Inferior parietal cortex (tissue), 1 donor: Measurements from ENCODE around the gene EML2.

Source experiments
- DNase-seq: peaks from one replicate; pipeline ENCODE4 v3.0.0-alpha.2; 2016; ENCODE audit errors: extremely low spot score

The EML2 gene

GRCh38 chr19:45589768-45590167, 49.4 kb downstream of the EML2 start:
- DNase-seq = no peak

- no peak for DNase-seq
Observed at GRCh38 chr19:45587873-45588272, 51.3 kb downstream of the EML2 start.

GRCh38 chr19:45585158-45585577, 54.0 kb downstream of the EML2 start:
- no peak for DNase-seq

GRCh38 chr19:45584332-45585157, 54.7 kb downstream of the EML2 start, which contains the start of gene OPA3:
Gene OPA3 (minus strand): TSS chr19:45584802. CDS start chr19:45584764, 38 bp downstream.
- peak; percentile 99 for DNase-seq

GRCh38 chr19:45581576-45581975, 57.6 kb downstream of the EML2 start:
- DNase-seq = no peak

GRCh38 chr19:45578861-45579260, 60.3 kb downstream of the EML2 start:
- DNase-seq = peak; percentile 11

GRCh38 chr19:45577111-45577905, 61.9 kb downstream of the EML2 start:
- no peak for DNase-seq

GRCh38 chr19:45576682-45577081, 62.5 kb downstream of the EML2 start:
- no peak for DNase-seq

GRCh38 chr19:45575216-45575615, 64.0 kb downstream of the EML2 start:
- DNase-seq = no peak

GRCh38 chr19:45574526-45574925, 64.7 kb downstream of the EML2 start:
- no peak for DNase-seq

GRCh38 chr19:45571457-45572220, 67.6 kb downstream of the EML2 start:
- DNase-seq = no peak

GRCh38 chr19:45569619-45570421, 69.4 kb downstream of the EML2 start:
- DNase-seq = no peak

- no peak for DNase-seq
Observed at GRCh38 chr19:45568732-45569131, 70.5 kb downstream of the EML2 start.

GRCh38 chr19:45567609-45568008, 71.6 kb downstream of the EML2 start:
- no peak for DNase-seq

- no peak for DNase-seq
Observed at GRCh38 chr19:45564131-45564780, 74.9 kb downstream of the EML2 start.

- DNase-seq = no peak
Observed at GRCh38 chr19:45560686-45561085, 78.5 kb downstream of the EML2 start.

GRCh38 chr19:45560038-45560437, 79.2 kb downstream of the EML2 start:
- DNase-seq = no peak
